Amniotic epithelial cell (primary cell): ENCODE measurements around the gene C2CD4B.

Source experiments
- DNase-seq: peaks from one replicate; pipeline ENCODE4 v3.0.0-alpha.2; 2010; ENCODE audit warnings: low read depth

The C2CD4B gene, protein sequence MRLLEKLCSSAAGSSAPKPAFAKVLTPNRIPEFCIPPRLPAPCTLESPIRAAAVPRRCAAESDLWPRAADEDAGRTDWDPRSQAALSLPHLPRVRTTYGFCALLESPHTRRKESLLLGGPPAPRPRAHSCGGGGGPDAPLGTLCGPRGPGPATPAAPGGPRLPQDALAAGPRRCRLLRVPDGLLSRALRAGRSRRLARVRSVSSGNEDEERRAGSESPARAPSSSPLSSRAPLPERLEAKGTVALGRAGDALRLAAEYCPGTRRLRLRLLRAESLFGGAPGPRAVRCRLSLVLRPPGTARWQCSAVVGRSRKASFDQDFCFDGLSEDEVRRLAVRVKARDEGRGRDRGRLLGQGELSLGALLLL

DNA sequence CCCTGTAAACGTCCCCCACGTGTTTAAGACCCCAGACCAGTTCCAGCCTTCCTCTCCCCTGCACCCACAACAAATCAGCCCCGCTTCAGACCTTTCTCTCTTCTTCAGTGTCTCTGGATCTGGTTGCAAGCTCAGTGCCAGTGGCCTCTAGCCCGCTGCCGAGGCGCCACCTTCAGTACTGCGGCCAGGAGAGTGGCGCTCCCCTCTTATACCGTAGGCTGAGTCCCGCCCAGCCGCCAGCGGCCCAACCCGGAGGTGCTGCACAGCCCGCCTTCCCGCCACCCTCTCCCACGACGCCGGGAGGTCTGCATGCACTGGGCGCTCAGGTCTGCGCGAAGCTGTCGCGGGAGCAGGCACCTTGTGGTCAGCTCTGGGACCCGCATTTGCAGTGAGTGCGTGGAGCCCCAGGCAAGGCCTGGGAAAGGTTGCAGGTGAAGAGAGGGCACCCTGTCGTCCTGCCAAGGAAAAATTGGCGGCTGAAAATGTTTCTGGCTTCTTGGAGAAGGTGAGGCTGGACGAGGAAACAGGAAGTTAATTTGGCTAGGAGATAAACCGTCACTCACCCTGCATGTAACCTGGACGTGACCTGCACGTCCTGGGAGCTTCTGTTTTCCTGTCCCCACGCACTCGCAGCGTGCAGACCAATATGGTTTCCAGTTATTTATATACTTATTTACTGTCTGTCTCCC, at the start of gene C2CD4B:
Gene C2CD4B (minus strand): TSS at position 182 of the 689 bp plus-strand sequence. CDS start 301 bp downstream, outside the sequence.
- DNase-seq = no peak

DNA sequence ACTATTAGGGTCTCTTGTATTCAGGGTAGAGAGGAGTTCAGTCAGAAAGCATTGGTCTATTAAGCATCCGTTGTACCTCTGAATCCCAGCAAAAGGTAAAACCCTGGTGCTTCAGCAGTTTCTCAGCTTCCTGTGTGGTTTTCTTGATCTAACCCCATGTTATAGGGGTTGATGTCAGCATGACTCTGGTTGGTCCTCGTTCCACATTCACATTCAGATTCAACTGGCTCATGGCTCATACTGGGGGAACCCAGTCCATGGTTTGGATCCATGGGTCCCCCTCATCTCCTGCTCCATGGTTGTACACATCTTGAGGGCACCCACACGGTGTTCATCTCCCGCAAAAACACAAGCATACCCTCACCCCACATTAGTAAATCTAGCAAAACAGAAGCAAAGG, 47.7 kb upstream of the C2CD4B start:
- no peak for DNase-seq

DNA sequence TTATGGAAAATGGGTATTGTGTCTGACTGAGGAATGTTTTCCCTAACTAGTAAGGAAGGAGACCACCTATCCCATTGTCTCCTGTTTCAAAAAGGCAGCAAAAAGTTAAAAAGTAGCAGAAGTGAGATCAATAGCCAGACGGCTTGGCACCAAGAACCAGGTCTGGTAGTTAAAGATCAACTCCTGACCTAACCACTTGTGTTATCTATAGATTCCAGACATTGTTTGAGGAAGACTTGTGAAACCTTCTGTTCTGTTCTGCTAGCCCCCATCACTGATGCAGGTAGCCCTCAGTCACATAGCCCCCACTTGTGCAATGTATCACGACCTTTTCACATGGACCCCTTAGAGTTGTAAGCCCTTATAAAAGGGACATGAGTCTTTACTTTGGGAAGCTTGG, 46.3 kb upstream of the C2CD4B start:
- DNase-seq = no peak

DNA sequence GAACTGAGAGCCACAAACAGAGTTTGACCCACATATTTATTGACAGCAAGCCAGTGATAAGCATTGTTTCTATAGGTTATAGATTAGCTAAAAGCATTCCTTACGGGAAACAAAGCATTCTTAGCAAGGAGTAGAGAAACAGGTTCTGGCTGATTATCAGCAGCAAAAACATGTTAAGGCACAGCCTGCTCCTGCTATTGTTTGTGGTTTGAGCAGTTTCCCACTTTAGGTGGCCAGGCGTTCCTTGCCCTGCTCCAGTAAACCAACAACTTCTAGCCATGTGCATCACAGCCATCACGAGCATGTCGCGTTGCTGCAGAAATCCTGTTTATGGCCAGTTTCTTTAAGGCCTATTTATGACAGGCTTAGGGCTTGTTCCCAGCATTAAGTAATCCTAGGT, 44.7 kb upstream of the C2CD4B start:
- DNase-seq = no peak

DNA sequence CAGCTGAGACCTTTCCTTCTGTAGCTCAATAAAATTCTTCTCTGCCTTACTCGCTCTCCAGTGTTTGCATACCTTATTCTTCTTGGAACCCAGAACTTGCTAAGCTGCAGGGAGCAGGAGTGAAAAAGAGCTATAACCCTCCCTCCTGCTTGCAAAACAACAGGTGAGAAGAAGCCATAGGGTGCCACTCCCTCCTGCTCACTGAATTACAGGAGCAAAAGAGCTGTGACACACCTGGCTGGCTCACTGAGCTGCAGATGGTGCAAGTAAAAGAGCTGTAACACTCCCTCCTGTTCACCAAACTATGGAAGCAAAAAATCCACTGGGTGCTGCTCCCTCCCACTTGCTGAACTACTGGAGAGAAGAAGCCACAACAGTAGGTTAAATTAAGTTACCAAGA, 44.2 kb upstream of the C2CD4B start:
- DNase-seq = no peak

DNA sequence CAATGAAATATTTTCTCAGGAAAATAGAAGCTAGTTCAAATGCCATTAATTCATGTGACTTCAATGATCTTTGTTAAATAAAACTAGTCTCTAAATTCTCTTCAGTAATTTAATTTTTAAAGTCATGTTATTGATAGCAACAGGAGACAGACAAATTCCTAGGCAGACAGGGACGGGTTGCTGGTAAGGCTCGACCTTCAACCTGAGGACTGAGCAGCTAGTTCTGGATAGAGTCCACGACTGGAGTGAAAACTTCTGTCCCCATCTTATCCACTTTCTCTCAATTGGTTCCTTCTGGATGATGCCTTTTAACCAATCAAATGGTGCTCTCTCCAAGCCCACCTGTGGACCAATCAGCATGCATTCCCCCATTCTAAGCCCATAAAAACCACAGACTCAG, 43.8 kb upstream of the C2CD4B start:
- DNase-seq = no peak

DNA sequence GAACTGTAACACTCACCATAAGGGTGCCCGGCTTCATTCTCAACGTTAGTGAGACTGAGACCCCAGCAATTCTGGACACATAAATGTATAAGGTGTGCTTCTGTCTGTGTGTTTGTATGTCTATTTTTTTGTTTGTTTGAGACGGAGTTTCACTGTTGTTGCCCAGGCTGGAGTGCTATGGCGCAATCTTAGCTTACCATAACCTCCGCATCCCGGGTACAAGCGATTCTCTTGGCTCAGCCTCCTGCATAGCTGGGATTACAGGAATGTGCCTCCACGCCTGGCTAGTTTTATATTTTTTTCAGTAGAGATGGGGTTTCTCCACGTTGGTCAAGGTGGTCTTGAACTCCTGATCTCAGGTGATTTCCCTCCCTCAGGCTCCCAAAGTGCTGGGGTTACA, 43.3 kb upstream of the C2CD4B start:
- no peak for DNase-seq

DNA sequence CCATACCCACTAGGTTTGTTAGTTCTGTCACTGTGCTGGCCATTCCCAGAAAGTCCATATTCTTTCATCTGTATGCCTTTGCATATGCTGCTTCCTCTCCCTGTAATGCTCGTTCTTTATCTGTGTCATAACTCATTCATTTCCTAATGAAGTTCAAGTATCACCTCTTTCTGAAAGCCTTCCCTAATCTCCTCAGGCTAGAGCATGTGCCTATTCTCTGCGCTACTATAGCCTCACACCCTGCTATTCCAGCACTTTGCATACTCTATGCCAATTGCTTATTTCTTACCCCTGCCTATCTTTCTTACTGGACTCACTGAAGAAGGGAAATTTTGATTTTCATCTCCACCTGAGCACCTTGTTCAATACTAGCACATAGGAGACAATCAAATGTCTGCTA, 25.6 kb upstream of the C2CD4B start:
- DNase-seq = no peak

DNA sequence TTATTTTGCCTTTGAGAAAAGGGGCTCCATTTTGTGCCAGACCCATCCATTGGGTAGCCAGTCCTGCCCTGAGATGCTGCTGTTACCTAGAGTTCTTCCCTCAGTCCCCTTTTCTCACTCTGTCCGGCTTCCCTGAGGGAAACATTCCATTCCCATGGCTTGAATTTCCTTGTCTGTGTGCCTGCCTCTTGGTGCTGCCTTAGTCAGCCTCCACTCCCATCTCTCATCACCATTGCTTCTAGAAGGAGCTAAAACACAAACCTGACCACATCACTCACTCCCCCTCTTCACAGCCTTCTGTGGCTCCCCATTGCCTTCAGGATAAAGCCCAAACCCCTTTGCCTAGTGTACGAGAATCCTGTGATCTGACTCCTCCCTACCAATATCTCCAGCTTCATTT, 25.2 kb upstream of the C2CD4B start:
- no peak for DNase-seq

DNA sequence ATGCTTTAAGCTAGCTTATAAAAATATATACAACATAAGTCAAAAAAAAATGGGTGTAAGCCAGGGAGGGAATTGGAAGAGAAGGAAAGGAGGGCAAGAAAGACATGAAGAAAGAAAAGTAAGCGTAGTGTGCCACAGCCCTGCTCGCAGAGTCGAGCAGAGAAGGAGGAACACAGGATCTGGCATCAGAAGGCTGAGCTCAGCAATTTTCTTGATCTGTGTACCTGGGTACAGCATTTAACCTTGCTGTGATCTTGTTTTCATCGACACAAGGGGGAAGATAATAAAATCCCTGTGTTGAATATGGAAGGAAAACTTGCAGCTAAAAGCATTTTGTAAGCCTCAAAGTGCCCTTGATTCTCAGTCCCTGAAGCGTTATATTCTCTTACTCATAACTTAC, 23.7 kb upstream of the C2CD4B start:
- no peak for DNase-seq

DNA sequence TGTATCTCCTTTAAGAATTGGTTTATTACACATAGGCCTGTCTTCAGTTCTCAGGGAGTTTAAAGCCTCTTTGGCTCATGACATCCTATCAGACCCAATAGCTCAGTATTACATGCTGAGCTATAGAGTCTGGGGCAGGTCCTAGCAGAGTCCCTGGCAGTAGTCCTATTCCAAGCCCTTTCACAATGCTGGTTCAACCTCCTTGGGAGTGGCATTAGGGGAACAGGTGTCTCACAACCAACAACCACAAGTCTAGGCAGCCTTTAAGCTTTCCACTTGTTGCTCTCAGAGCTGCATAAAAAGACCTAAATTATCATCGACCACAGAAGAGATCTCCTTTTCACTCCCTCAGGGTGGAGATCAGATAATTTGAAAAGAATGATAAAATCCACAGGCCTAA, 22.8 kb upstream of the C2CD4B start:
- DNase-seq = no peak

DNA sequence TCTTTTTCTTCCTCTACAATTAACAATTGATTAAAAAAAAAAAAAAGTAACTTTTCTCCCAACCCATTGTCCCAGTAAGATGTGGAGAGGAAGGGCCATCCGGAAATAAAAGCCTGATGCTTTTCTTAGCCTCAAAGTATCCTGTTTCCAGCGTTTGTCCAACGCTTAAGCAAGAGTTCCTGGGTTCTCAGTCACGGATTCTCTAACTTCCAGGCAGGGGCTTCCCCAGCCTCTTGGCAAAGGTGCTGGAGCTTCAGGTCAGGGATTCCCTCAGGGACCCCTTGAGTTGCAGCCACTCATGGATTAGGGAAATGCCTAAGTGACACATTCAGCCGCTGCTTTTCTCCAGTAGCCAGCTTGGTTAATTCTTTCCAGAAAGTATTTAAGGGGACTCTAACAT, 22.3 kb upstream of the C2CD4B start:
- no peak for DNase-seq

DNA sequence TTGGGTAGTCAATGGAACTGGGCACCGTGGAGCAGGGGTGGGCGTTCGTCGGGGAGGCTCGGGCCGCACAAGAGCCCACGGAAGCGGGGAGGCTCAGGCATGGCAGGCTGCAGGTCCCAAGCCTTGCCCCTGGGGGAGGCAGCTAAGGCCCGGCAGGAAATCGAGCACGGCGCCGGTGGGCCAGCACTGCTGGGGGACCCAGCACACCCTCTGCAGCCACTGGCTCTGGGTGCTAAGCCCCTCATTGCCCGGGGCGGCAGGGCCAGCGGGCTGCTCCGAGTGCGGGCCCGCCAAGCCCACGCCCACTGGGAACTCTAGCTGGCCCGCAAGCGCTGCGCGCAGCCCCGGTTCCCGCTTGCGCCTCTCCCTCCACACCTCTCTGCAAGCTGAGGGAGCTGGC, 21.5 kb upstream of the C2CD4B start:
- DNase-seq = no peak

DNA sequence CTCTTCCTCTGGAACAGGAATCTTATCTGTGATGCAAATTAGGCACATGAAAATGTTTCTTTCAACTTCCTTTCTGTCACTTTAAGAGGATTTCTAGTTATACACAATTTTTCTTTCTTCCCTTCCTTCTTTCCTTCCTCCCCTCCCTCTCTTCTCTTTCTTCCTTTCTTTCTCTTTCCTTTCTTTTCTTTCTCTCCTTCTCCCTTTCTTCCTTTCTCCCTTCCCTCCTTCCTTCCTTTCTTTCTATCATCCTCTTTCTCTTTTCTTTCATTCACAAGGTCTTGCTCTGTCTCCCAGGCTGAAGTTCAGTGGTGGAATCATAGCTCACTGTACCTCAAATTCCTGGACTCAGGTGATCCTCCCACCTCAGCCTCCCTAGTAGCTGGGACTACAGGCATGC, 18.0 kb upstream of the C2CD4B start:
- no peak for DNase-seq

DNA sequence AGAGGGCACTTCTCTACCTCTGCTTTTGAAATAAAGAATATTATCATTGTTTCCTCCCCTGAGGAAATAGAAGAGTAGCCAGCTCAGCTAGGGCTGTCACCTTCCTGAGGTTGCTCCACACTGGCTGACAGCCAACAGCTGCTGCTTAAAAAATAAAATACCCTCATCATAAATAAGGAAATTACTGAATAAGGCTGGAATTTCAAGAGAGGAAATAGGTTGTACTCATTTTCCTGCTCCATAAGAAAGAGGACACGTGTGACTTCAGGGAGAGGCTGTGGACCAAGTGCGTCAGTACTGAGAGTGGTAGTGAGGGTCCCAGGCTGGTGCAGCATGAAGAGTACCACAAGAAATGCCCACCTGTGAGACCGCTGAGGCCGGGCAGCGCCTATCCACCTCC, 8.1 kb upstream of the C2CD4B start:
- no peak for DNase-seq

DNA sequence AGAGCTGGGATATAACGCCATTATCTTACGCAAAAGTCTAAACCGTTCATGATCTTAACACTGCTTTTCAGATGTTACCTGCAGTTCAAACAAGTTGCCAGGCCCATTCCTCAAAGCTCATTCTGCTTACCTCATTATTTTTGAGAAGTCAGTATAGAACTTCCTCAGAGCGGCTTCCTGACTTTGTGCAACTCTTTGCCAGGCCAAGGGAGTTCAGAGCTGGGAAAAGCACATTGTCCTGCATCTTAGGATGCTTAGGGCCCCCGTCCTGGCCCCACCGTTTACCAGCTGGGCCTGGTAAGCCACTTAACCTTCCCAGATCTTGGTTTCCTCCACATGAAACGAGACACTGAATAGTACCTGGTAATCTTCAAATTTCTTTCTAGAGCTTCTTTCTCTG, 6.8 kb upstream of the C2CD4B start:
- no peak for DNase-seq

DNA sequence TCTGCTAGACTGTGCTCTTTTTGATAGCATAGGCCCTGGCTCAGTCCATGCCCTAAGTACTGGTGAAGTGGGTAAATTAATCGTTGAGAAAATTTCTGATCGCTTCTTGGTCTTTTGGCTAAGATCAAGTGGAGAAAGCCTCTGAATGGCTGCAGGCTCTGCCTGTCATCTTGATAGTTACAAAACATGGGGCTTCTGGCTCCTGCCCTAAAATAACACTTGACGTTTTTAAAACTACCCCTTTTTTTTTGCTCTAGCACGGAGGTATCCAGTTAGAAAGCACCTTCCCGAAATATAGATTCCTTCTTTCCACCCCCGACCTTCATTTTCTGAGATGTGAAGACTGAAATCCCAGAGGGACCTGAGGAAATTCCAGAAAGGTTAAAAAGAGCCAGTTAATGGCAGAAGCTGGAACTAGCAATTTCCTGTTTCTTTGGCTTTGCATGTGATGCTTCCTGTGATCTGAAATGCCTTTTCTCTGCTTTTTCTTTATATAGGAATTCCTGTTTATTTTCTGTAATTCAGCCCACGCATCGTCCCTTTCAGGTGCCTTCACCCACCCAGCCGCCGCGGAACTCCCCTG, 799 bp upstream of the C2CD4B start:
- DNase-seq = no peak

DNA sequence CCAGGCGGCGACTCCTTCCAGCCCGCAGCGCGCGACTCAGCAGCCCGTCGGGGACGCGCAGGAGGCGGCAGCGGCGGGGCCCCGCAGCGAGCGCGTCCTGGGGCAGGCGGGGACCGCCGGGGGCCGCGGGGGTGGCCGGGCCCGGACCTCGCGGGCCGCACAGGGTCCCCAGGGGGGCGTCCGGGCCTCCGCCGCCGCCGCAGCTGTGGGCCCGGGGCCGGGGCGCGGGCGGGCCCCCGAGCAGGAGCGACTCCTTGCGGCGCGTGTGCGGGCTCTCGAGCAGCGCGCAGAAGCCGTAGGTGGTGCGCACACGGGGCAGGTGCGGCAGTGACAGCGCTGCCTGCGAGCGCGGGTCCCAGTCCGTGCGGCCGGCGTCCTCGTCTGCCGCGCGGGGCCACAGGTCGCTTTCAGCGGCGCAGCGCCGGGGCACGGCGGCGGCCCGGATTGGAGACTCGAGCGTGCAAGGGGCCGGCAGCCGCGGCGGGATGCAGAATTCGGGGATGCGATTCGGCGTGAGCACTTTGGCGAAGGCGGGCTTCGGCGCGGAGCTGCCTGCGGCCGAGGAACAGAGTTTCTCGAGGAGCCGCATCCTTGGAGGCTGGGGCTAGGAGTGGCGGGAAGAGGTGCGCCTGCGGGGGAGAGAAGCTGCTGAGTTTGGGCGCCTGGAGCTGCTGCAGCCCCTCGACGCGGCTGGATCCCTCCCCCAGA, 535 bp downstream of the C2CD4B start:
- no peak for DNase-seq

DNA sequence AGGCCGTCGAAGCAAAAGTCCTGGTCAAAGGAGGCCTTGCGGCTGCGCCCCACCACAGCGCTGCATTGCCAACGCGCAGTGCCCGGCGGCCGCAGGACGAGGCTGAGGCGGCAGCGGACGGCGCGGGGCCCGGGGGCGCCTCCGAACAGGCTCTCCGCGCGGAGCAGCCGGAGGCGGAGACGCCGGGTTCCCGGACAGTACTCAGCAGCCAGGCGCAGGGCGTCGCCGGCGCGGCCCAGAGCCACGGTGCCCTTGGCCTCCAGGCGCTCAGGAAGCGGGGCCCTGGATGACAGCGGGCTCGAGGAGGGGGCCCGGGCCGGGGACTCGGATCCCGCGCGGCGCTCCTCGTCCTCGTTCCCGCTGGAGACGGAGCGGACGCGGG, 1.1 kb downstream of the C2CD4B start:
- DNase-seq = no peak

DNA sequence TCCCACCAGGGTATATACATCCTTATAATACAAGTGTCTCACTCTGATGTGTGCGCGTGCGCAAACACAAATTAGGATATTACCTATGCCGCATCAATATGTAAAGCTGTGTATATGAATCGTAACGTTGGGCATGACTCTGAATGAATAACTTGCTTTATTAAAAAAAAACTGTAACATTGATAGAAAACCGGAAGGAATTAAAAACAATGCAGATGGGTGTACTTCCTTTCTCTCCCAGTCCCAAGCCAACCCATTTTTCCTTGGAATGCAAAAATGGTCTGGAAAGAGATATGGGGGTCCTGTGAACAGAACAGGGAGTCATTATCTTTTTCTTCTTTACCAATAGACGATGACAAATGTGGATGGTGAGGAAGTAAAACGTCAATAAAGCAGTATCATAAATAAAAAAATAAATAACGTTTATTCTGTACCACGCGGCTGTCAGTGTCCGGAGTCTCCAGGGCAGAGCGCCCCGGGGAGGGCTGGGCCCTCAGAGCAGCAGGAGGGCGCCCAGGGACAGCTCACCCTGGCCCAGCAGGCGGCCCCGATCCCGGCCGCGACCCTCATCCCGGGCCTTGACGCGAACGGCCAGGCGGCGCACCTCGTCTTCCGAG, 1.6 kb downstream of the C2CD4B start:
- no peak for DNase-seq

DNA sequence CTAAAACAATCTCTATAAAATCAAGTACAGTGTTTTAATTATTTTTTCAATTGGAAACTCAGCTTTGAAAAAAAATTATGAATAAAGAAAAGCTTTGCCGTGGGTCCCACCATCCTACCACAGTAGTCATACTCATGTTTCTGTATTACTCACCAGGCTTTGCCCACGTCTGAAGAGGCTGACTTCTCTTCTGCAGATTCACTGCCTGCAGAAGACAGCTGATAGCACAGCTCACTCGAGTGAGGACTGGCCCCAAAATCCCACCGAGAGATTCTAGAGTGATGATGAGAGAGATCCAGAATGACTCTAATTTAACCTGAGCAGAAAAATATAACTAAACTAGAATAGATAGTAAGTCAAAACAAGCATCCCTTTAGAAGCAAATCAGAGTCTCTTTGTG, 11.9 kb downstream of the C2CD4B start:
- DNase-seq = no peak

DNA sequence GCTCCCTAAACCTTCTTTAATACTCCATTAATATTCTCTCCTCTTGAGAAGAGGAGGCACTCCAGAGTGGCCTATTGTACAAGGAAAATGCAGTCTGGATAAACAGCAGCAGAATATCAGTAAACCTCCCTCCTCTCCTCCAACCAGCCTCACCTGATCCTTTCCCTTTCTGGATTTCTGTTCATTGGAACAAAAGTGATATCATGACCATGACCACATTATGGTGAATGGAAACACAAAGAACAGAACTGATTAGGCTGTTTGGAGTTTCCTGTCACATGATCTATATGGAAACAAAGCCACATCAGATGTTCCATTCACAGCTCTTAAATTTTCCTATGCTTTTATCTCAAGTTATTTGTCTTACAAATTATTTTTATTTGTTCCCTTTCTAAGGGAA, 14.6 kb downstream of the C2CD4B start:
- DNase-seq = no peak

DNA sequence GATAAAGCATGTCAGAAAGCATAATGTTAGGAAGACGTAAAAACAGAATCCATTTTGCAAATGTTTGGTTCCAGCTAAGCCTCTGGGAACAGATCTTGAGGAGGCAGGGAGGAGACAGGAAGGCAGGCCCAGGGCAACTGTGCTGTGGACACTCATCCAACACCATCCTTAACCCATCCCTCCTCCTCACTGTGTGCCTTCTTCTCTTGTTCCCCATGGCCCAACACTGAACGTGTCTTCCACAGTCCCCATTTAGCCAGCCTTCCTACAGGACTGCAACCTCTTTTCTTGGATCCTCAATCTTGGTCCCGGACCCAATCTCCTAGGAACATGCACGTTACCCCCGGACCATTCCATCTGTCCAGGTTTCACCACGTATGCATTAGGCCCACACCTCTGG, 15.4 kb downstream of the C2CD4B start:
- DNase-seq = no peak
